Trophoblast cell (in vitro differentiated cells and primary cell): ENCODE measurements around the gene C20orf202.

Experiments
- DNase-seq, 2 donors: peaks; one replicate each; pipeline ENCODE4 v3.0.0-alpha.2; 2016
- H2AFZ ChIP-seq: 2 replicates; pipeline ENCODE4 v1.6.1; 2013; ENCODE audit warnings: low read length, moderate library complexity, mild to moderate bottlenecking; ENCODE audit not compliant: insufficient read depth, poor library complexity
- H2AK5ac ChIP-seq: 2 replicates; pipeline ENCODE4 v1.6.1; 2013; ENCODE audit warnings: mild to moderate bottlenecking, low read length
- H2BK120ac ChIP-seq: 2 replicates; pipeline ENCODE4 v1.6.1; 2013; ENCODE audit warnings: low read length, mild to moderate bottlenecking, moderate library complexity; ENCODE audit not compliant: insufficient read depth, poor library complexity
- H2BK12ac ChIP-seq: 2 replicates; pipeline ENCODE4 v1.6.1; 2013; ENCODE audit warnings: mild to moderate bottlenecking, low read length, moderate library complexity
- H2BK5ac ChIP-seq: 2 replicates; pipeline ENCODE4 v1.6.1; 2013; ENCODE audit warnings: low read length, low read depth, moderate library complexity, mild to moderate bottlenecking; ENCODE audit not compliant: poor library complexity
- H3K14ac ChIP-seq: 2 replicates; pipeline ENCODE4 v1.6.1; 2013; ENCODE audit warnings: mild to moderate bottlenecking, low read length
- H3K18ac ChIP-seq: 2 replicates; pipeline ENCODE4 v1.6.1; 2013; ENCODE audit warnings: mild to moderate bottlenecking, low read length
- H3K23ac ChIP-seq: 2 replicates; pipeline ENCODE4 v1.6.1; 2013; ENCODE audit warnings: low read length
- H3K27ac ChIP-seq: 2 replicates; pipeline ENCODE4 v1.5.1; 2013; ENCODE audit warnings: low read depth, mild to moderate bottlenecking, inconsistent platforms, low read length, moderate library complexity
- H3K27me3 ChIP-seq: 2 replicates; pipeline ENCODE4 v1.6.1; 2013; ENCODE audit warnings: inconsistent platforms, mild to moderate bottlenecking, low read length, moderate library complexity; ENCODE audit not compliant: insufficient read depth
- H3K36me3 ChIP-seq, 2 experiments: 1 replicate in 1 of 2; 2 replicates in 1 of 2; pipeline ENCODE4 v1.6.1; 2013; ENCODE audit warnings: low read length in 2 of 2, mild to moderate bottlenecking in 2 of 2, moderate library complexity in 1 of 2; ENCODE audit not compliant: insufficient read depth in 2 of 2, control insufficient read depth in 1 of 2
- H3K4ac ChIP-seq: 2 replicates; pipeline ENCODE4 v1.6.1; 2013; ENCODE audit warnings: low read depth, mild to moderate bottlenecking, low read length, moderate library complexity
- H3K4me1 ChIP-seq, 2 experiments: 1 replicate in 1 of 2; 2 replicates in 1 of 2; pipeline ENCODE4 v1.6.1; 2013; ENCODE audit warnings: low read length in 2 of 2, mild to moderate bottlenecking in 2 of 2, moderate library complexity in 1 of 2; ENCODE audit not compliant: insufficient read depth in 2 of 2, control insufficient read depth in 1 of 2
- H3K4me2 ChIP-seq: 2 replicates; pipeline ENCODE4 v1.6.1; 2013; ENCODE audit warnings: inconsistent platforms, mild to moderate bottlenecking, low read length, moderate library complexity
- H3K4me3 ChIP-seq: 2 replicates; pipeline ENCODE4 v1.5.1; 2013; ENCODE audit warnings: mild to moderate bottlenecking, low read depth, low read length, inconsistent platforms
- H3K79me1 ChIP-seq: one replicate; pipeline ENCODE4 v1.6.1; 2013; ENCODE audit warnings: low read length
- H3K79me2 ChIP-seq: 2 replicates; pipeline ENCODE4 v1.6.1; 2013; ENCODE audit warnings: low read length, mild to moderate bottlenecking; ENCODE audit not compliant: control insufficient read depth, insufficient read depth, poor library complexity
- H3K9ac ChIP-seq: 2 replicates; pipeline ENCODE4 v1.6.1; 2013; ENCODE audit warnings: mild to moderate bottlenecking, low read length
- H3K9me3 ChIP-seq: 2 replicates; pipeline ENCODE4 v1.6.1; 2013; ENCODE audit warnings: low read depth, mild to moderate bottlenecking, control low read depth, inconsistent platforms, low read length; ENCODE audit not compliant: insufficient read depth
- H4K12ac ChIP-seq: 2 replicates; pipeline ENCODE4 v1.6.1; 2013; ENCODE audit warnings: low read depth, mild to moderate bottlenecking, low read length, moderate library complexity
- H4K8ac ChIP-seq: 2 replicates; pipeline ENCODE4 v1.6.1; 2013; ENCODE audit warnings: low read depth, mild to moderate bottlenecking, low read length, moderate library complexity
- H4K91ac ChIP-seq: one replicate; pipeline ENCODE4 v1.6.1; 2013; ENCODE audit warnings: low read depth, mild to moderate bottlenecking, low read length, moderate library complexity
- WGBS: extraction: QIAGEN DNeasy Blood & Tissue Kit; methylation state at CpG from one replicate; pipeline ENCODE4 v1.1.7; 2013; ENCODE audit warnings: missing lambda C conversion rate; ENCODE audit not compliant: insufficient read length, insufficient coverage; ENCODE audit errors: extremely low coverage; 5-methylcytosine and 5-hydroxymethylcytosine counted together

Gene C20orf202

DNA sequence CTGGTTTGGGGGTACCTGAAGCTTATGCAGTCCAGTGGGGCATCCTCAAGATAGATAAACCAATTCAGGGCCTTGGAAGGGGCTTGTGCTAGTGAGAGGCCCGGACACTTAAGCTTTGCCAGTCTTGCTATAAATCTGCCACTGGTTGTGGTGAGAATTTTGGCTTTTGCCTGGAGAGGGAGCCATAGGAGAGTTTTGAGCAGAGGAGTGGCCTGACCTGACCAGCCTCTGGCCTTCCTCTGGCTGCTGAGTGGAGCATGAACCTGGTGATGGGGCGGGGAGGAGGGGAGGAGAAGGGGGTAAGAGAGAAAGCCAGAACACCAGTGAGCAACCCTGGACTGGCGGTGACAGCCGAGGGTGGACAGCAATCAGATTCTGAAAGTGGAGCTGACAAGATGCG is 25.6 kb upstream of the C20orf202 start:
- Histone ChIP-seq H3K4me2 (no peak overlapping the region), H3K23ac (no peak overlapping the region), H3K18ac (no peak overlapping the region), H2BK12ac (no peak overlapping the region), H3K9me3 (no peaks in the 10 kb centered on the region), H3K27me3 (no peaks in the 10 kb centered on the region), H2BK5ac (no peak overlapping the region), H3K4me1 (no peaks in the 10 kb centered on the region), H4K12ac (no peak overlapping the region), H3K79me1 (no peaks in the 10 kb centered on the region), H4K8ac (no peak overlapping the region), H3K27ac (no peak overlapping the region), H3K4ac (no peak overlapping the region), H3K14ac (no peak overlapping the region), H2BK120ac (no peak overlapping the region), H2AK5ac (no peak overlapping the region), H3K79me2 (no peaks in the 10 kb centered on the region), H2AFZ (no peak overlapping the region), H4K91ac (no peak overlapping the region), H3K36me3 (peaks cover 2 to 4% of the 10 kb centered on the region in 2 experiments), H3K4me3 (no peak overlapping the region), H3K9ac (no peak overlapping the region)
- DNase-seq = peak in 1 of 2 donors; percentile 46
- no CpG with 5 or more reads among the region's 5 CpGs for WGBS

DNA sequence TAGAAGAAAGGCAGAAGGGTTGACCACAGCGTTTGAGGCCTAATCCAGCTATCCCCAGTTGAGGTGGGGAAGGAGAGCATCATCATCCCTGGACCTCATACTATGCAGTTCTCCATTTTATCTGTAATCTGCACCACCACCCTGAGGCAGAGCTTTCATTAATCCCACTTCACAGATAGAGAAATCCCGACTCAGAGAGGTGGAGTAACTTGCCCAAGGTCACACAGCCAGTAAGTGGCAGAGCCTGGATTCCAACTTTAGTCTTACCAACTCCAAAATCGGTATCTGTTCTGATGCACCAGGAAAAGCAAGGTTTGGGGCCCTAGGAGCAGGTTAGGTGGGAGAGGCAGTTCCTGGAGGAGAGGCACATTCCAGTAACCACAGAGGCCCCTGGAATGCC is 25.2 kb upstream of the C20orf202 start:
- DNase-seq = no peak
- H2AFZ ChIP-seq = no peak overlapping the region
- no peak overlapping the region for H3K23ac ChIP-seq
- H3K79me1 ChIP-seq = no peaks in the 10 kb centered on the region
- no peak overlapping the region for H3K14ac ChIP-seq
- no peak overlapping the region for H3K18ac ChIP-seq
- no peaks in the 10 kb centered on the region for H3K9me3 ChIP-seq
- no peak overlapping the region for H2BK5ac ChIP-seq
- H2BK120ac ChIP-seq = no peak overlapping the region
- no peak overlapping the region for H3K4ac ChIP-seq
- H3K79me2 ChIP-seq = no peaks in the 10 kb centered on the region
- no peak overlapping the region for H3K9ac ChIP-seq
- H3K27me3 ChIP-seq = no peaks in the 10 kb centered on the region
- no peak overlapping the region for H2BK12ac ChIP-seq
- no peak overlapping the region for H3K27ac ChIP-seq
- H3K4me1 ChIP-seq = no peaks in the 10 kb centered on the region
- no peak overlapping the region for H4K12ac ChIP-seq
- H3K36me3 ChIP-seq = peaks cover 2 to 4% of the 10 kb centered on the region in 2 experiments
- H3K4me2 ChIP-seq = no peak overlapping the region
- H4K8ac ChIP-seq = no peak overlapping the region
- H4K91ac ChIP-seq = no peak overlapping the region
- WGBS = no CpG with 5 or more reads among the region's 3 CpGs
- H2AK5ac ChIP-seq = no peak overlapping the region
- H3K4me3 ChIP-seq = no peak overlapping the region

DNA sequence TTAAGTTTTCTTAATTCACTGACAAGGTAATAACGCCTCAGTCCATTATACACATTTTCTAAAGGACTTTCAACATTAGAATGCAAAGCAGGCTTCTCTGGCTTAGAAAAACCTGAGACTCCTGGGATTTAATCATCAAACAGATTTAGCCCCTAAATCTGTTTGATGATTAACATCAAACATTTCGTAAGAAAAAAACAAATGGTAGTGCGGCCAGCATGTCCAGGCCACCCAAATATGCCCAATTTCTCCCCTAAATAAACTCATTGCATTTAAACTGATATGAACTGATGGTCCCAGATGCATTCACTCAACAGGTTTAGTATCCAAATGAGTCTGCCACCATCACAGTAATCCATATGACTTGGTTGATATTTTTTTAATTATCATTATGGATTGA is 24.6 kb upstream of the C20orf202 start:
- H3K4me2 ChIP-seq = no peak overlapping the region
- no peak overlapping the region for H3K9ac ChIP-seq
- H4K8ac ChIP-seq = no peak overlapping the region
- peaks cover 2 to 4% of the 10 kb centered on the region in 2 experiments for H3K36me3 ChIP-seq
- H2AFZ ChIP-seq = no peak overlapping the region
- no peak overlapping the region for H2BK12ac ChIP-seq
- H3K9me3 ChIP-seq = no peaks in the 10 kb centered on the region
- no peak overlapping the region for H3K4ac ChIP-seq
- no peak overlapping the region for H4K12ac ChIP-seq
- no peak overlapping the region for H2AK5ac ChIP-seq
- DNase-seq = no peak
- no CpG with 5 or more reads among the region's 3 CpGs for WGBS
- H3K27me3 ChIP-seq = peaks cover 2% of the 10 kb centered on the region
- no peak overlapping the region for H3K18ac ChIP-seq
- no peak overlapping the region for H3K14ac ChIP-seq
- H3K27ac ChIP-seq = no peak overlapping the region
- H3K79me1 ChIP-seq = no peaks in the 10 kb centered on the region
- H2BK5ac ChIP-seq = no peak overlapping the region
- no peaks in the 10 kb centered on the region for H3K4me1 ChIP-seq
- no peak overlapping the region for H2BK120ac ChIP-seq
- no peak overlapping the region for H3K23ac ChIP-seq
- no peak overlapping the region for H3K4me3 ChIP-seq
- no peak overlapping the region for H4K91ac ChIP-seq
- H3K79me2 ChIP-seq = no peaks in the 10 kb centered on the region

GRCh38 chr20:1180949-1181348 is 22.3 kb upstream of the C20orf202 start:
- peaks cover 2% of the 10 kb centered on the region for H3K9me3 ChIP-seq
- H3K79me1 ChIP-seq = no peaks in the 10 kb centered on the region
- H2BK120ac ChIP-seq = no peak overlapping the region
- H3K14ac ChIP-seq = no peak overlapping the region
- H3K18ac ChIP-seq = no peak overlapping the region
- no peak overlapping the region for H3K4ac ChIP-seq
- no peak overlapping the region for H3K4me3 ChIP-seq
- H3K36me3 ChIP-seq = peaks cover 0 to 2% of the 10 kb centered on the region in 2 experiments
- H4K12ac ChIP-seq = no peak overlapping the region
- no peak overlapping the region for H2BK12ac ChIP-seq
- H3K9ac ChIP-seq = no peak overlapping the region
- H2AFZ ChIP-seq = no peak overlapping the region
- no peak overlapping the region for H3K4me2 ChIP-seq
- H2AK5ac ChIP-seq = no peak overlapping the region
- no peak for DNase-seq
- no CpG with 5 or more reads among the region's 27 CpGs for WGBS
- no peak overlapping the region for H2BK5ac ChIP-seq
- peaks cover 0 to 2% of the 10 kb centered on the region in 2 experiments for H3K4me1 ChIP-seq
- H3K23ac ChIP-seq = no peak overlapping the region
- no peak overlapping the region for H4K91ac ChIP-seq
- no peaks in the 10 kb centered on the region for H3K79me2 ChIP-seq
- peaks cover 18% of the 10 kb centered on the region for H3K27me3 ChIP-seq
- no peak overlapping the region for H3K27ac ChIP-seq
- no peak overlapping the region for H4K8ac ChIP-seq
